Spleen (tissue), 7 donors: Measurements from ENCODE around the gene CYB5D1.

Experiments used
- CTCF ChIP-seq, 11 experiments: fragments of 200-600 bp in 7 of 11; fragments of 450-650 bp in 4 of 11; sonication (generic) in 4 of 11; IDR thresholded peaks in 8 of 11; conservative IDR thresholded peaks in 3 of 11; 1 replicate in 7 of 11; 2 replicates in 4 of 11; pipeline versions ENCODE4 v1.4.0 to v1.8.0; 2016 to 2021; ENCODE audit warnings: antibody characterized with exemption in 11 of 11, inconsistent platforms in 4 of 11, mild to moderate bottlenecking in 1 of 11
- POLR2A ChIP-seq, 3 donors: fragments of 450-650 bp; IDR thresholded peaks; one replicate each; pipeline ENCODE4 v1.5.1; 2017; ENCODE audit warnings: antibody characterized with exemption in 3 of 3, mild to moderate bottlenecking in 1 of 3
- POLR2AphosphoS5 ChIP-seq, 3 donors: sonication (generic); formaldehyde crosslinking; IDR thresholded peaks; one replicate each; pipeline ENCODE4 v1.5.1; 2017; ENCODE audit warnings: antibody characterized with exemption in 3 of 3
- donor health status: DM: no; HTN: no; CAD: no; lungs with moderate emphysema.
- donor health status: DM: no; HTN: no; CAD: no.
- donor health status: DM: no; HTN: no; CAD: no.

GRCh38 chr17:7855660-7856010 lies 2.2 kb upstream of the CYB5D1 start:
- TF ChIP-seq POLR2AphosphoS5 (IDR thresholded peaks at IDR 0.05) (no peak), CTCF (IDR thresholded peaks at IDR 0.05 in 8 of 11, conservative IDR thresholded peaks at IDR 0.05 in 3 of 11) (no peak), POLR2A (IDR thresholded peaks at IDR 0.05) (no peak)
